IMR-90 (cell line): ENCODE data around the gene SLC24A3. TPM values are rescaled to one million over a fixed set of nuclear protein-coding genes. Genes with fewer than 3 reads are reported as not detected.

ENCODE experiments used
- ATAC-seq: fragments of 200-7000 bp; cut with Tn5 transposase; 2 replicates; pipeline ENCODE4 v1.9.1; 2020; ENCODE audit warnings: low read depth, mild to moderate bottlenecking, moderate library complexity
- BruUV-seq: library from RNA; stranded (reverse); fragments of 400-500 nt; replicated peaks from 2 replicates; lab custom pipeline; 2021; lab: Mats Ljungman, UMichigan
- CTCF ChIA-PET: fragments of 300-600 bp; formaldehyde crosslinking; extraction: SDS; loops from one replicate; lab custom pipeline; 2021; ENCODE audit warnings: antibody characterized with exemption; lab: Yijun Ruan, JAX
- POLR2A ChIA-PET: fragments of 300-600 bp; sonication (Branson Sonifier 250); formaldehyde crosslinking; loops from one replicate; lab custom pipeline; 2022; ENCODE audit warnings: antibody characterized with exemption; ENCODE audit not compliant: unreplicated experiment; lab: Charles Lee
- DNase-seq: peaks from one replicate; pipeline ENCODE4 v3.0.0; 2013
- H2AFZ ChIP-seq: replicated peaks from 2 replicates; pipeline ENCODE3; 2013; ENCODE audit warnings: low read length, mild to moderate bottlenecking; ENCODE audit not compliant: poor library complexity
- H2AK5ac ChIP-seq: 2 replicates; pipeline ENCODE4 v1.6.1; 2013; ENCODE audit warnings: low read depth, low read length, inconsistent platforms
- H2AK9ac ChIP-seq: replicated peaks from 2 replicates; pipeline ENCODE3; 2013; ENCODE audit warnings: mild to moderate bottlenecking, low read depth, low read length, moderate library complexity; ENCODE audit not compliant: poor library complexity
- H2BK120ac ChIP-seq: 2 replicates; pipeline ENCODE4 v1.6.1; 2013; ENCODE audit warnings: low read depth, low read length, inconsistent platforms
- H2BK15ac ChIP-seq: 3 replicates; pipeline ENCODE4 v1.6.1; 2013; ENCODE audit warnings: low read depth, low read length, inconsistent platforms
- H2BK20ac ChIP-seq: 2 replicates; pipeline ENCODE4 v1.6.1; 2013; ENCODE audit warnings: low read depth, mild to moderate bottlenecking, inconsistent platforms, low read length, moderate library complexity
- H2BK5ac ChIP-seq: 2 replicates; pipeline ENCODE4 v1.6.1; 2013; ENCODE audit warnings: mild to moderate bottlenecking, low read depth, low read length, inconsistent platforms; ENCODE audit not compliant: poor library complexity, severe bottlenecking
- H3K14ac ChIP-seq: replicated peaks from 2 replicates; pipeline ENCODE4 v1.6.1; 2013; ENCODE audit warnings: low read depth, low read length, inconsistent platforms
- H3K18ac ChIP-seq: 2 replicates; pipeline ENCODE4 v1.6.1; 2013; ENCODE audit warnings: low read depth, low read length, control low read depth
- H3K23ac ChIP-seq: 2 replicates; pipeline ENCODE4 v1.6.1; 2013; ENCODE audit warnings: low read depth, low read length, inconsistent platforms
- H3K27ac ChIP-seq: 2 replicates; pipeline ENCODE4 v1.5.1; 2013; ENCODE audit warnings: mild to moderate bottlenecking, control low read depth, low read length; ENCODE audit not compliant: insufficient read depth
- H3K27me3 ChIP-seq: 2 replicates; pipeline ENCODE4 v1.6.1; 2013; ENCODE audit warnings: low read length; ENCODE audit not compliant: control insufficient read depth, insufficient read depth
- H3K36me3 ChIP-seq: 2 replicates; pipeline ENCODE4 v1.6.1; 2013; ENCODE audit warnings: low read length, mixed read lengths; ENCODE audit not compliant: control insufficient read depth, insufficient read depth
- H3K4ac ChIP-seq: 2 replicates; pipeline ENCODE4 v1.6.1; 2013; ENCODE audit warnings: low read depth, low read length, inconsistent platforms
- H3K4me1 ChIP-seq: 2 replicates; pipeline ENCODE4 v1.6.1; 2013; ENCODE audit warnings: low read length, mixed read lengths; ENCODE audit not compliant: control insufficient read depth, insufficient read depth
- H3K4me2 ChIP-seq: 2 replicates; pipeline ENCODE4 v1.6.1; 2013; ENCODE audit warnings: low read depth, mild to moderate bottlenecking, control low read depth, low read length, moderate library complexity
- H3K4me3 ChIP-seq: 2 replicates; pipeline ENCODE4 v1.5.1; 2013; ENCODE audit warnings: low read depth, mild to moderate bottlenecking, control low read depth, low read length, moderate library complexity; ENCODE audit not compliant: insufficient read depth
- H3K56ac ChIP-seq: 2 replicates; pipeline ENCODE4 v1.6.1; 2013; ENCODE audit warnings: low read length, inconsistent platforms; ENCODE audit not compliant: insufficient read depth; ENCODE audit errors: extremely low read depth
- H3K79me1 ChIP-seq, 2 experiments: 2 replicates each; pipeline ENCODE4 v1.6.1; 2013; ENCODE audit warnings: low read length in 2 of 2, inconsistent platforms in 1 of 2, low read depth in 1 of 2
- H3K9ac ChIP-seq: 2 replicates; pipeline ENCODE4 v1.6.1; 2013; ENCODE audit warnings: low read depth, low read length, control low read depth
- H3K9me1 ChIP-seq: 2 replicates; pipeline ENCODE4 v1.6.1; 2013; ENCODE audit warnings: low read length, inconsistent platforms; ENCODE audit not compliant: insufficient read depth
- H3K9me3 ChIP-seq: 2 replicates; pipeline ENCODE4 v1.6.1; 2013; ENCODE audit warnings: low read length; ENCODE audit not compliant: control insufficient read depth, insufficient read depth
- H4K20me1 ChIP-seq: 2 replicates; pipeline ENCODE4 v1.6.1; 2013; ENCODE audit warnings: low read length, inconsistent platforms; ENCODE audit not compliant: insufficient read depth
- H4K5ac ChIP-seq: 2 replicates; pipeline ENCODE4 v1.6.1; 2013; ENCODE audit warnings: mild to moderate bottlenecking, low read depth, low read length, control low read depth
- H4K8ac ChIP-seq, 2 experiments: 2 replicates each; pipeline ENCODE4 v1.6.1; 2013; ENCODE audit warnings: low read depth in 2 of 2, low read length in 2 of 2, control low read depth in 1 of 2, inconsistent platforms in 1 of 2
- H4K91ac ChIP-seq: 2 replicates; pipeline ENCODE4 v1.6.1; 2013; ENCODE audit warnings: low read depth, low read length, inconsistent platforms; ENCODE audit not compliant: insufficient read depth
- CEBPB ChIP-seq: IDR thresholded peaks from 2 replicates; pipeline ENCODE4 v1.6.1; 2012; ENCODE audit warnings: low read depth, low read length, improper control_type of control experiment
- CTCF ChIP-seq: conservative IDR thresholded peaks from 2 replicates; pipeline ENCODE4 v1.5.1; 2012; ENCODE audit warnings: mild to moderate bottlenecking, low read depth, low read length, improper control_type of control experiment
- ELK1 ChIP-seq: fragments of 150-350 bp; IDR thresholded peaks from 2 replicates; pipeline ENCODE4 v1.6.1; 2016; ENCODE audit warnings: low read depth, mild to moderate bottlenecking, low read length, moderate library complexity, borderline replicate concordance
- FOS ChIP-seq: fragments of 150-350 bp; IDR thresholded peaks from 2 replicates; pipeline ENCODE4 v1.6.1; 2016; ENCODE audit warnings: low read depth, low read length
- MAFK ChIP-seq: IDR thresholded peaks from 2 replicates; pipeline ENCODE4 v1.6.1; 2012; ENCODE audit warnings: low read depth, low read length, improper control_type of control experiment
- MAZ ChIP-seq: IDR thresholded peaks from 2 replicates; pipeline ENCODE4 v1.6.1; 2012; ENCODE audit warnings: low read depth, mild to moderate bottlenecking, low read length, improper control_type of control experiment, moderate library complexity, borderline replicate concordance
- NFE2L2 ChIP-seq: fragments of 150-350 bp; IDR thresholded peaks from 2 replicates; pipeline ENCODE4 v1.6.1; 2016; ENCODE audit warnings: low read depth, mild to moderate bottlenecking, low read length
- POLR2A ChIP-seq: IDR thresholded peaks from 2 replicates; pipeline ENCODE4 v1.6.1; 2012; ENCODE audit warnings: mild to moderate bottlenecking, low read depth, low read length
- RAD21 ChIP-seq: IDR thresholded peaks from 2 replicates; pipeline ENCODE4 v1.6.1; 2012; ENCODE audit warnings: low read length, improper control_type of control experiment
- RFX5 ChIP-seq: IDR thresholded peaks from 2 replicates; pipeline ENCODE4 v1.8.0; 2012; ENCODE audit warnings: low read depth, mild to moderate bottlenecking, low read length, moderate library complexity
- SMC3 ChIP-seq: fragments of 150-350 bp; IDR thresholded peaks from 2 replicates; pipeline ENCODE4 v1.6.1; 2016; ENCODE audit warnings: low read depth, mild to moderate bottlenecking, antibody characterized with exemption, low read length, moderate library complexity
- USF2 ChIP-seq: fragments of 150-350 bp; IDR thresholded peaks from 2 replicates; pipeline ENCODE4 v1.6.1; 2017; ENCODE audit warnings: mild to moderate bottlenecking, antibody characterized with exemption, low read length, low read depth
- WGBS, 2 experiments: methylation state at CpG; one replicate each; pipeline versions ENCODE4 v1.1.5 to v1.1.7; 2013; ENCODE audit warnings: missing lambda C conversion rate in 2 of 2; ENCODE audit not compliant: insufficient read length in 1 of 2; ENCODE audit errors: extremely low coverage in 2 of 2; 5-methylcytosine and 5-hydroxymethylcytosine counted together
- dilution Hi-C: fragments of 300-500 bp; cut with HindIII; formaldehyde crosslinking; loops from one replicate; pipeline ENCODE4 v1.14.3; 2018; ENCODE audit warnings: low sequenced_read_pairs; ENCODE audit not compliant: unreplicated experiment
- in situ Hi-C: fragments of 300-500 bp; cut with MboI; formaldehyde crosslinking; loops from 3 replicates; pipeline ENCODE4 v1.14.3; 2019; ENCODE audit warnings: low sequenced_read_pairs, inconsistent platforms, mixed read lengths
- intact Hi-C: fragments of 100-400 bp; cut with micrococcal nuclease; formaldehyde crosslinking; loops from 2 replicates; pipeline ENCODE4 v1.10.0; 2022
- polyA plus RNA-seq, 3 experiments: library from polyadenylated mRNA; depleted of rRNA; stranded (reverse); fragments of >200 nt; gene quantifications; 2 replicates each; pipeline ENCODE4 v1.2.3, GENCODE V29; 2012; ENCODE audit warnings: low replicate concordance in 1 of 3
- total RNA-seq: library from RNA; depleted of rRNA; stranded (reverse); fragments of >200 nt; gene quantifications from 2 replicates; pipeline ENCODE4 v1.2.3, GENCODE V29; 2012

The SLC24A3 gene
- total and polyA plus RNA-seq, 2 of the 4 experiments (the other 2 are of a cell fraction), result not detected

GRCh38 chr20:19628570-19629134 is 416.2 kb downstream of the SLC24A3 start:
- H3K79me1 ChIP-seq, result no peaks in the 10 kb centered on the region
- H2AK5ac ChIP-seq, result no peak overlapping the region
- no peak overlapping the region for H3K4me3 ChIP-seq
- ChIA-PET CTCF (interaction anchor here (0.7 to 1.6 kb wide), 7 partner anchors 10 to 34 kb away, joined by 3 to 13 read pairs (median 3); no protein-coding TSS in a partner anchor), POLR2A (no interaction called here)
- no peak overlapping the region for H4K8ac ChIP-seq
- H3K27ac ChIP-seq, result no peak overlapping the region
- no peak overlapping the region for H3K14ac ChIP-seq
- in situ Hi-C loops, result no loop called here
- no peak overlapping the region for H2AFZ ChIP-seq
- no peak overlapping the region for H3K4me2 ChIP-seq
- BruUV-seq, result no TSS peak
- H2BK15ac ChIP-seq, result no peak overlapping the region
- no peak overlapping the region for H3K4ac ChIP-seq
- H3K9ac ChIP-seq, result no peak overlapping the region
- intact Hi-C loops, result loop anchor here (1.0 kb wide), 1 partner anchor 34 kb away; no protein-coding TSS in a partner anchor
- H3K9me3 ChIP-seq, result no peaks in the 10 kb centered on the region
- no peak overlapping the region for H3K18ac ChIP-seq
- H2AK9ac ChIP-seq, result no peak overlapping the region
- H2BK5ac ChIP-seq, result no peak overlapping the region
- H3K27me3 ChIP-seq, result peaks cover 6% of the 10 kb centered on the region
- H4K5ac ChIP-seq, result no peak overlapping the region
- dilution Hi-C loops, result no loop called here
- no peak overlapping the region for H3K23ac ChIP-seq
- H4K20me1 ChIP-seq, result no peaks in the 10 kb centered on the region
- no peaks in the 10 kb centered on the region for H3K4me1 ChIP-seq
- no peaks in the 10 kb centered on the region for H3K9me1 ChIP-seq
- no peak overlapping the region for H4K91ac ChIP-seq
- no CpG with 5 or more reads among the region's 2 CpGs for WGBS, 2 experiments
- H3K36me3 ChIP-seq, result no peaks in the 10 kb centered on the region
- DNase-seq (peak; percentile 66), ATAC-seq (peak; percentile 56; the same call in 1 of the 2 replicates)
- H2BK120ac ChIP-seq, result no peak overlapping the region
- TF ChIP-seq MAZ (no peak), CTCF (peak; percentile 65), RAD21 (peak; percentile 50), MAFK (no peak), POLR2A (no peak), USF2 (no peak), NFE2L2 (no peak), ELK1 (no peak), SMC3 (peak; percentile 62), RFX5 (no peak), CEBPB (peak; percentile 94), FOS (no peak)
- no peak overlapping the region for H3K56ac ChIP-seq
- no peak overlapping the region for H2BK20ac ChIP-seq
